Eye (tissue), 1 donor: ENCODE measurements around the gene KDM6B.
"Not testable (repeated sequence)": the region's sequence is repeated elsewhere in the genome, so short reads cannot be mapped to it uniquely, and the experiment has no call there.

Source experiments
- DNase-seq: peaks from one replicate; pipeline ENCODE4 v3.0.0-alpha.2; 2015

KDM6B gene

GRCh38 chr17:7854078-7854777 is 20.2 kb downstream of the KDM6B start:
- DNase-seq = peak; percentile 8

GRCh38 chr17:7854851-7855659 is 21.0 kb downstream of the KDM6B start, which contains the start of gene TMEM88:
Gene TMEM88 (plus strand): TSS chr17:7855066. CDS start chr17:7855075, 9 bp downstream.
- DNase-seq = peak; percentile 71

GRCh38 chr17:7855660-7856010 is 21.6 kb downstream of the KDM6B start:
- peak; percentile 77 for DNase-seq

- peak; percentile 72 for DNase-seq
These were observed 22.2 kb downstream of the KDM6B start for GRCh38 chr17:7856011-7856810.

- DNase-seq = peak; percentile 100
These were observed 23.0 kb downstream of the KDM6B start, which contains the start of gene NAA38 for GRCh38 chr17:7856811-7857712. Gene NAA38 (minus strand): TSS chr17:7857559. CDS start chr17:7857463, 96 bp downstream.

- DNase-seq = peak; percentile 98
These were observed 23.9 kb downstream of the KDM6B start, which contains the start of gene CYB5D1 for GRCh38 chr17:7857713-7858521. Gene CYB5D1 (plus strand): TSS chr17:7858003. CDS start chr17:7858135, 132 bp downstream.

- DNase-seq = no peak
These were observed 24.4 kb downstream of the KDM6B start for GRCh38 chr17:7858522-7858810.

- DNase-seq = no peak
These were observed 25.0 kb downstream of the KDM6B start for GRCh38 chr17:7859028-7859427.

GRCh38 chr17:7862692-7863437 is 28.8 kb downstream of the KDM6B start:
- peak; percentile 87 for DNase-seq

- DNase-seq = not testable (repeated sequence)
These were observed 30.4 kb downstream of the KDM6B start for GRCh38 chr17:7864384-7864783.

GRCh38 chr17:7864995-7865650 is 31.1 kb downstream of the KDM6B start:
- DNase-seq = no peak

- DNase-seq = no peak
These were observed 33.9 kb downstream of the KDM6B start for GRCh38 chr17:7867881-7868329.

- DNase-seq = no peak
These were observed 39.0 kb downstream of the KDM6B start for GRCh38 chr17:7873051-7873450.

- DNase-seq = no peak
These were observed 41.9 kb downstream of the KDM6B start for GRCh38 chr17:7875804-7876370.

- DNase-seq = no peak
These were observed 44.2 kb downstream of the KDM6B start for GRCh38 chr17:7878234-7878633.

GRCh38 chr17:7880076-7880868 is 46.3 kb downstream of the KDM6B start:
- peak; percentile 43 for DNase-seq

- DNase-seq = no peak
These were observed 47.4 kb downstream of the KDM6B start for GRCh38 chr17:7881276-7882054.

- DNase-seq = no peak
These were observed 48.1 kb downstream of the KDM6B start for GRCh38 chr17:7882068-7882467.
